ENCODE data around the gene MGRN1.
A peak's percentile ranks its signal among the peaks of the same experiment; 100 is the strongest.

The MGRN1 gene

DNA sequence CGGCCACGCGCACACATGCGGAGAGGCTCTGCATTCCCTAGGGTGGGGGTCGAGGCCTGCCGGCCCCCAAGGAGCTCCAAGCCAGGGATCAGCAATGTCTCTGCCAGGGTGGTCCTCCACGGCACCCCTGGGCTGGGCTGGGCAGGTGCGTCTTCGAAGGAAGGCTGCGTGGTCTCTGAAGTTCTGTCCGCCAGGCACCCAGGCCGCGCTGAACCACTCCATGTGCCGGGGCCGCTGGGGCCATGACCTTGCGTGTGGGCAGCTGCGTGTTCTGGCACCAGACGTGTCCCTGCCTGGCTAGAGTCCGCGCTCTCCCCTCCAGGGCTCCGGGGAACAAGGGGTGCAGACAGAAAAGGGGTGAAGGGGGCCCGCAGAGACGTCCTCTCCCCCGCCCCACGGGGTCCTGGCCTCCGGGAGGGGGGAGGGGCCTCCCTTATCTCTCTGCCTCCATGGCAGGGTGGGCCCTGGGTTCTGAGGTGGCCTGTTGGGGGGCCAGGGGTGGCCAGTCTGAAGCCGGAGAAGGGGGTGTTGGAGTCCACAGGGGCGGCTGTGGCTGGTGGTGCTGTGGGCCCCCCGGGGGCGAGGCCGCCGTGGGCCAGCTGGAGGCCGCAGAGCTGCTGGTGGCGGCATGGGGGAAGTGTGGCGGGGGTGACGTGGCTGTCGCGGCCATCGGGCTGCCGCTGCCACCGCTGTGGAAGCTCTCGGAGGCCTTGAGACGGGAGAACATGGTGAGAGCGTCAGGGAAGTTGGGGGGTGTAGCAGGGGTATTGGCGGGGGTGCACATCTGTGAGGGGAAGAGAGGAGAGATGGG, 15.2 kb upstream of the MGRN1 start:
- Histone ChIP-seq H3K27ac (replicated peaks) (no peak overlapping the region), H3K4me3 (replicated peaks; ENCODE audit: insufficient read depth, low read length) (no peak overlapping the region), H3K27me3 (ENCODE audit: insufficient read depth, poor library complexity, severe bottlenecking) (no peaks in the 10 kb centered on the region)
- TF ChIP-seq, protein P1, sequence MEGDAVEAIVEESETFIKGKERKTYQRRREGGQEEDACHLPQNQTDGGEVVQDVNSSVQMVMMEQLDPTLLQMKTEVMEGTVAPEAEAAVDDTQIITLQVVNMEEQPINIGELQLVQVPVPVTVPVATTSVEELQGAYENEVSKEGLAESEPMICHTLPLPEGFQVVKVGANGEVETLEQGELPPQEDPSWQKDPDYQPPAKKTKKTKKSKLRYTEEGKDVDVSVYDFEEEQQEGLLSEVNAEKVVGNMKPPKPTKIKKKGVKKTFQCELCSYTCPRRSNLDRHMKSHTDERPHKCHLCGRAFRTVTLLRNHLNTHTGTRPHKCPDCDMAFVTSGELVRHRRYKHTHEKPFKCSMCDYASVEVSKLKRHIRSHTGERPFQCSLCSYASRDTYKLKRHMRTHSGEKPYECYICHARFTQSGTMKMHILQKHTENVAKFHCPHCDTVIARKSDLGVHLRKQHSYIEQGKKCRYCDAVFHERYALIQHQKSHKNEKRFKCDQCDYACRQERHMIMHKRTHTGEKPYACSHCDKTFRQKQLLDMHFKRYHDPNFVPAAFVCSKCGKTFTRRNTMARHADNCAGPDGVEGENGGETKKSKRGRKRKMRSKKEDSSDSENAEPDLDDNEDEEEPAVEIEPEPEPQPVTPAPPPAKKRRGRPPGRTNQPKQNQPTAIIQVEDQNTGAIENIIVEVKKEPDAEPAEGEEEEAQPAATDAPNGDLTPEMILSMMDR (IDR thresholded peaks at IDR 0.05; ENCODE audit: insufficient read depth, low read length), result no peak
- TF ChIP-seq, protein P2, sequence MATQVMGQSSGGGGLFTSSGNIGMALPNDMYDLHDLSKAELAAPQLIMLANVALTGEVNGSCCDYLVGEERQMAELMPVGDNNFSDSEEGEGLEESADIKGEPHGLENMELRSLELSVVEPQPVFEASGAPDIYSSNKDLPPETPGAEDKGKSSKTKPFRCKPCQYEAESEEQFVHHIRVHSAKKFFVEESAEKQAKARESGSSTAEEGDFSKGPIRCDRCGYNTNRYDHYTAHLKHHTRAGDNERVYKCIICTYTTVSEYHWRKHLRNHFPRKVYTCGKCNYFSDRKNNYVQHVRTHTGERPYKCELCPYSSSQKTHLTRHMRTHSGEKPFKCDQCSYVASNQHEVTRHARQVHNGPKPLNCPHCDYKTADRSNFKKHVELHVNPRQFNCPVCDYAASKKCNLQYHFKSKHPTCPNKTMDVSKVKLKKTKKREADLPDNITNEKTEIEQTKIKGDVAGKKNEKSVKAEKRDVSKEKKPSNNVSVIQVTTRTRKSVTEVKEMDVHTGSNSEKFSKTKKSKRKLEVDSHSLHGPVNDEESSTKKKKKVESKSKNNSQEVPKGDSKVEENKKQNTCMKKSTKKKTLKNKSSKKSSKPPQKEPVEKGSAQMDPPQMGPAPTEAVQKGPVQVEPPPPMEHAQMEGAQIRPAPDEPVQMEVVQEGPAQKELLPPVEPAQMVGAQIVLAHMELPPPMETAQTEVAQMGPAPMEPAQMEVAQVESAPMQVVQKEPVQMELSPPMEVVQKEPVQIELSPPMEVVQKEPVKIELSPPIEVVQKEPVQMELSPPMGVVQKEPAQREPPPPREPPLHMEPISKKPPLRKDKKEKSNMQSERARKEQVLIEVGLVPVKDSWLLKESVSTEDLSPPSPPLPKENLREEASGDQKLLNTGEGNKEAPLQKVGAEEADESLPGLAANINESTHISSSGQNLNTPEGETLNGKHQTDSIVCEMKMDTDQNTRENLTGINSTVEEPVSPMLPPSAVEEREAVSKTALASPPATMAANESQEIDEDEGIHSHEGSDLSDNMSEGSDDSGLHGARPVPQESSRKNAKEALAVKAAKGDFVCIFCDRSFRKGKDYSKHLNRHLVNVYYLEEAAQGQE (IDR thresholded peaks at IDR 0.05; ENCODE audit: insufficient replicate concordance, low read depth), result no peak
- TF ChIP-seq POLR2AphosphoS5 (IDR thresholded peaks at IDR 0.05; ENCODE audit: low read depth), result no peak
- TF ChIP-seq SPI1 (IDR thresholded peaks at IDR 0.05; ENCODE audit: borderline replicate concordance, low read depth), result no peak
- no peak for TF ChIP-seq GABPA (IDR thresholded peaks at IDR 0.05; ENCODE audit: low read depth)
- DNase-seq (ENCODE audit: low read depth in 1 of 2, low spot score in 1 of 2), result no peak

DNA sequence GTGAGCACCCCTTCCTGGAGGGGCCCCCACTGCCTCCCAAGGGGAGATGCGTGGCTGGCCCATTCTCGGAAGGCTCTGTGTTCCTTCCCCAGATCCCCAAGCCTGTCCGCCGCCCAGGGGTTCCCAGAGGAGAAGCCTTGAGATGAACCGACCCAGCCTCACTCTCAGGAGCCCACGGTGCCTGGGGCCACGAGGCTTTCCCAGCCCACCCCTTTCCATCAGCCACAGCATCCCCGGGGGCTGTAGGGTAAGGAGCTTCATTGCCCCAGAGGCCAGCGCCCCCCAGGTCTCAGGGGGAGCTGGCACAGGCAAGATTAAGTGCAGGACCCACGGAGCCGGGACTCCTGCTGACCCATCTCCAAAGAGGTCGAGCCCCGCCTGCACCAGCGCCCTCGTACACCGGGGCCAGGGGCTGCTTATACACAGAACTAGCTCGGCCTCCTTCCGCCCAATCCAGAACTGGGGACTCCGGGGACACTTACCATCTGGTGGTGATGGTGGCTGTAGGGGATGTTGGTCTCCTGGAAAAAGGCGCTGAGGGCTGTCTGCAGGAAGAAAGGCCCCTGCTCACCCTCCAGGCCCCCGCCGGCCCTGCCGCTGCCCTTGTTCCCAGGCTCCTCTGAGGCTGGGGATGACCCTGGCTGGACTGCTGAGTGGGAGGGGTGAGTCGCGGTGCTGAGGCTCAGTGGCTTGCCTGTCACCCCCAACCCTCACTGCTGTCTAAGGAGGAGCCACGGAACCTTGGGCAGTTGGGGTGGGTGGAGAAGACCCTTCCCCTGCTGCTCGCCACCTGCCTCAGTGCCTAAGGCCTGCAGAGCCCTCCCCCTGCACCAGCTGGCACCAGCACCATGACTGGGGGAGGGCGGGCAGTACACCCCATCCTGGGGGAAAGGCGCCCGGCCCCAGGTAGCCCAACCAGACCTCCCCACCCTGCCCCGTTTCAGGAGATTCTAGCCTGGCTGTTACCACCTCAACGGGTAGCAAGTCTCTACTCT, 14.3 kb upstream of the MGRN1 start:
- no peak overlapping the region for H3K27ac ChIP-seq (replicated peaks)
- no peak overlapping the region for H3K4me3 ChIP-seq (replicated peaks; ENCODE audit: insufficient read depth, low read length)
- no peak for DNase-seq (ENCODE audit: low read depth in 1 of 2, low spot score in 1 of 2)
- H3K27me3 ChIP-seq (ENCODE audit: insufficient read depth, poor library complexity, severe bottlenecking), result no peaks in the 10 kb centered on the region
- no peak for TF ChIP-seq SPI1 (IDR thresholded peaks at IDR 0.05; ENCODE audit: borderline replicate concordance, low read depth)
- TF ChIP-seq POLR2AphosphoS5 (IDR thresholded peaks at IDR 0.05; ENCODE audit: low read depth), result no peak
- TF ChIP-seq, protein P1 (IDR thresholded peaks at IDR 0.05; ENCODE audit: insufficient read depth, low read length), result no peak
- TF ChIP-seq GABPA (IDR thresholded peaks at IDR 0.05; ENCODE audit: low read depth), result no peak
- TF ChIP-seq, protein P2 (IDR thresholded peaks at IDR 0.05; ENCODE audit: insufficient replicate concordance, low read depth), result no peak

DNA sequence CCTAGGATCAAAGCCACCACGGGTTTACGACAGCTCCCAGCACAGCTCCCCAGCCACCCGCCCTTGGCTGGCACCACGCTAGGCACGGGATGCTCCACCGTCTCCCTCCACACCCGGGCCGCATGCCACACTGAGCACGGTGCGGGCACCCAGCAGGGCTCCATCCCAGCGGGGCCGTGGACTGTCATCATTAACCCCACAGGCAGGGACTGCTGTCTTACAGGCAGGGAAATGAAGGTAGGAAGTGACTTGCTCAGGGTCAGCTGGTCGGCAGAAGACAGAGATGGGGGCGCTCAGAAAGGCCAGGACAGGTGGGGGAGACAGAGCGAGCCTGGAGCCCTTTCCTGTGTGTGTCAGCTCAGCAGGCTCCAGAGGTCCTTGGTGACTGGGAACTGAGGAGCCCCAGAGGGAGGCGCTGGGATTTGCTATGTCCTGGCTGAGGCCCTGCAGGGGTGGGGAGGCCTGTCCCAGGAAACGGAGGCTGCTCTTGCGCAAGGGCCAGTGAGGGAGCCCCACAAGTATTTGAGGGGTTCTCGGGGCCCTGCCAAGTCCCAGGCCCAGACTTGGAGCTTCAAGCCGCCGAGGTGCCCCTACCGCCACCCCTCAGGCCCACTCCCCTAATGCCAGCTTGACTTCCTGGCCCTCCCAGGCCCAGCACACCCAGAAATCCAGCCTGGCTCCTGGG, 13.1 kb upstream of the MGRN1 start:
- H3K27ac ChIP-seq (replicated peaks), result peak overlapping the region; percentile 33
- TF ChIP-seq POLR2AphosphoS5 (IDR thresholded peaks at IDR 0.05; ENCODE audit: low read depth), result no peak
- no peak overlapping the region for H3K4me3 ChIP-seq (replicated peaks; ENCODE audit: insufficient read depth, low read length)
- H3K27me3 ChIP-seq (ENCODE audit: insufficient read depth, poor library complexity, severe bottlenecking), result no peaks in the 10 kb centered on the region
- peak in 1 of 2 experiments; percentile 45 for DNase-seq (ENCODE audit: low read depth in 1 of 2, low spot score in 1 of 2)
